Right atrium auricular region (tissue), 2 donors: ENCODE measurements around the gene LAMP2. TPM values are rescaled to one million over a fixed set of nuclear protein-coding genes. Genes with fewer than 3 reads are reported as not detected.

ENCODE experiments used
- DNase-seq: peaks from one replicate; pipeline ENCODE4 v3.0.0-alpha.2; 2019; ENCODE audit warnings: low spot score
- H3K27ac ChIP-seq, 2 donors: fragments of 200-600 bp; sonication (generic); 1 replicate in 1 of 2; 2 replicates in 1 of 2; pipeline ENCODE4 v1.5.1; 2016 to 2019
- H3K27me3 ChIP-seq, 2 donors: fragments of 200-600 bp; sonication (generic); one replicate each; pipeline versions ENCODE4 v1.5.1 to v1.6.0; 2017 to 2019
- H3K36me3 ChIP-seq: fragments of 200-600 bp; sonication (generic); one replicate; pipeline ENCODE4 v1.5.1; 2016
- H3K4me1 ChIP-seq, 2 donors: fragments of 200-600 bp; sonication (generic); one replicate each; pipeline versions ENCODE4 v1.5.1 to v1.6.0; 2017 to 2019
- H3K4me3 ChIP-seq, 2 donors: fragments of 200-600 bp; sonication (generic); 1 replicate in 1 of 2; 2 replicates in 1 of 2; pipeline ENCODE4 v1.5.1; 2017 to 2019; ENCODE audit warnings: mild to moderate bottlenecking in 1 of 2, moderate library complexity in 1 of 2
- H3K9me3 ChIP-seq, 2 donors: fragments of 200-600 bp; sonication (generic); one replicate each; pipeline ENCODE4 v1.5.1; 2019
- total RNA-seq, 2 donors: library from RNA; depleted of rRNA; stranded (reverse); fragments of >200 nt; gene quantifications; one replicate each; pipeline ENCODE4 v1.1.0, GENCODE V29; 2016
- TF ChIP-seq, protein P1 (sequence below), 2 donors: fragments of 200-600 bp; sonication (generic); IDR thresholded peaks; one replicate each; pipeline ENCODE4 v1.5.1; 2019; ENCODE audit warnings: antibody characterized with exemption in 2 of 2

The LAMP2 gene
- total RNA-seq, 2 donors from 2014 or later = 65.0 to 77.2 TPM

DNA sequence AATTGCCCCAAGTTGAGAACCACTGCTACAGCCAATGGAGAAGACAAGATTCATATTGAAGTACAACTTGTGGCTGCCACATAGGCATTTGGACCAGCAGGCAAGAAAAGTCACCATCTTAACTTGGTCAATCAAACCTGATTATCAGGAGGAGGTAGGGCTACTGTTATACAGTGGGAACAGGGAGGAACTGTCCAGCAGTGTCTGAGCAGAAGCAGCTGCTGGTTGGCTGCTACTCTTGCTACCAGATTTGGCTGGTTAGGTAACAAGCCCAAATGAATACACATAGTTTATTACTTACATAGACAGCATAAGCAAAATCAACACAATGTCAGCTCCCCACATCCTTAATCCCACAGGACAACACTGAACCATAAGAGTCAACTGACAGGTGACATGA lies 67.8 kb downstream of the LAMP2 start:
- no peaks in the 10 kb centered on the region for H3K27me3 ChIP-seq

DNA sequence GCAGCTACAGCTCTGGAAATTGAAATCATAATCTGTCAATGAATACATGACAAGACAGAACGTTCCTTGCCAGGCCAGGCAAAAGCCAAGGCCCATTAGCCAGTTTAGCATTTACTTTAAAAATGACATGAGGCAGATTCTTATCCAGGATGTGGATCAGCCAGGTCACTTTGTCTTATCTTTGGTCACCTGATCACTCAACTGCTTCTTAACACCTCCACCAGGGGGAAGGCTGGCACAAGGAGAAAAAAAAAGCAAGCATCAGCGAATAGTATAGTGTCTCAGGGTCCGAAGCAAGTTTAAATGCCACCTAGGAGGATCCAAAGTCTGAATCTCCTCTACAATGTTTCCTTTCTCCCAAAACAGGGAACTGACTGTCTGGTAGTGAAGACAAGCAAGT lies 88.4 kb downstream of the LAMP2 start:
- TF ChIP-seq, protein P1, sequence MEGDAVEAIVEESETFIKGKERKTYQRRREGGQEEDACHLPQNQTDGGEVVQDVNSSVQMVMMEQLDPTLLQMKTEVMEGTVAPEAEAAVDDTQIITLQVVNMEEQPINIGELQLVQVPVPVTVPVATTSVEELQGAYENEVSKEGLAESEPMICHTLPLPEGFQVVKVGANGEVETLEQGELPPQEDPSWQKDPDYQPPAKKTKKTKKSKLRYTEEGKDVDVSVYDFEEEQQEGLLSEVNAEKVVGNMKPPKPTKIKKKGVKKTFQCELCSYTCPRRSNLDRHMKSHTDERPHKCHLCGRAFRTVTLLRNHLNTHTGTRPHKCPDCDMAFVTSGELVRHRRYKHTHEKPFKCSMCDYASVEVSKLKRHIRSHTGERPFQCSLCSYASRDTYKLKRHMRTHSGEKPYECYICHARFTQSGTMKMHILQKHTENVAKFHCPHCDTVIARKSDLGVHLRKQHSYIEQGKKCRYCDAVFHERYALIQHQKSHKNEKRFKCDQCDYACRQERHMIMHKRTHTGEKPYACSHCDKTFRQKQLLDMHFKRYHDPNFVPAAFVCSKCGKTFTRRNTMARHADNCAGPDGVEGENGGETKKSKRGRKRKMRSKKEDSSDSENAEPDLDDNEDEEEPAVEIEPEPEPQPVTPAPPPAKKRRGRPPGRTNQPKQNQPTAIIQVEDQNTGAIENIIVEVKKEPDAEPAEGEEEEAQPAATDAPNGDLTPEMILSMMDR (IDR thresholded peaks at IDR 0.05) = no peak
- no peak overlapping the region for H3K27ac ChIP-seq

More for the DNA sequence above, 67.8 kb downstream of the LAMP2 start:
- Histone ChIP-seq H3K4me3 (no peak overlapping the region), H3K27ac (no peak overlapping the region), H3K9me3 (no peaks in the 10 kb centered on the region), H3K4me1 (no peaks in the 10 kb centered on the region), H3K36me3 (no peaks in the 10 kb centered on the region)
- TF ChIP-seq, protein P1 (IDR thresholded peaks at IDR 0.05) = no peak
- DNase-seq = no peak

DNA sequence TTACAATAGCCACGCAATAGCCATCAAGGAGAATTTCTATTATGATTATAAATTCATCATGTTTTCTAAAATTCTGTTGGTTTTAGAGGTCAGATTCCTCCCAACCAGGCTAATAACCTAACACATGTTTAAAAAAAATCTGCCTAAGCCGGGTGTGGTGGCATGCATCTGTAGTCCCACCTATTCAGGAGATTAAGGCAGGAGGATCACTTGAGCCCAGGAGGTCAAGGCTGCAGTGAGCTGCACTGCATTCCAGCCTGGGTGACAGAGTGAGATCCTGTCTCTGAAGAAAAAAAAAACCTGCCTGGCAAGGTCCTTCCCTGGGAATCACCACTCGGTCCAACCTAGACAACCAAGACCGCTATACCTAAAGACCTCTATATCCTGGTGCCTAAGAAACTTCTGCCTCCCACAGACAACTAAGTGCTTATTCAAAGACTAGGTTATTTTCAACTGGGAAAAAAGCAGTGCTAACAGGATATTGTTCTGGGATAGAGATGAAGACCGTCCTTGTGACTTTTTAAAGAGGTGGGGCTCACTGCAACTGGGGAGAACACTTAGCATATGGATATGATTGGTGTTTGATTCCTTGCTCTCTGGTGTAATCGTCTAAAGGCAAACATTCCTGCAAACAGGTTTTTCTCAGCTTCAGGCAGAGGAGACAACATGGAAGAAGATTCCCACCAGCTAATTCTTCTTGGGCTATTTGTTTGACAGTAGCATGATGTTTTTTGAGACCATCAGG lies 89.0 kb downstream of the LAMP2 start:
- no peak for DNase-seq
- TF ChIP-seq, protein P1 (IDR thresholded peaks at IDR 0.05) = no peak
- Histone ChIP-seq H3K36me3 (no peaks in the 10 kb centered on the region), H3K27ac (no peak overlapping the region), H3K4me1 (no peaks in the 10 kb centered on the region), H3K4me3 (no peak overlapping the region), H3K27me3 (no peaks in the 10 kb centered on the region), H3K9me3 (no peaks in the 10 kb centered on the region)

More for the DNA sequence above, 88.4 kb downstream of the LAMP2 start:
- DNase-seq = no peak
- H3K27me3 ChIP-seq = no peaks in the 10 kb centered on the region
- no peaks in the 10 kb centered on the region for H3K4me1 ChIP-seq
- H3K4me3 ChIP-seq = no peak overlapping the region
- H3K36me3 ChIP-seq = no peaks in the 10 kb centered on the region
- H3K9me3 ChIP-seq = no peaks in the 10 kb centered on the region

DNA sequence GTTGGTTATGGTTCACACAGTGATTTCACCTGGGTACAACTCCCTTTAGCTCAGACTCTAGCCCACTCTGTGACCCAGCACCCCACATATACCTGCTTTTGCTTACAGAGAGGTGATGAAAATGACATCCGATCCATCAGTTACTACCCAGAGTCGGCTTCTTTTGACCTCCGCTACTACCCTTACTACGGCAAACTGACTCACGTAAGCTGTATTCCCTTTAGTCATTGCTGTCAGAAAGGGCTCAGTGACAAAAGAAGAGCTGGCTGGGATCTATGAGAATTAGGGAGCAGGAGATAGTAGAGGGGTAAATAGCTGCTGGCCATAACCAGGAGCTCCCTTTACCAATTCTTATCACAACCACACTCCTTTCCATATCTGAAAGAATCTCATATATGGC lies 90.5 kb downstream of the LAMP2 start:
- H3K27ac ChIP-seq = no peak overlapping the region
- H3K27me3 ChIP-seq = no peaks in the 10 kb centered on the region
- no peaks in the 10 kb centered on the region for H3K4me1 ChIP-seq
- no peaks in the 10 kb centered on the region for H3K9me3 ChIP-seq
- H3K36me3 ChIP-seq = no peaks in the 10 kb centered on the region
- no peak overlapping the region for H3K4me3 ChIP-seq
- TF ChIP-seq, protein P1 (IDR thresholded peaks at IDR 0.05) = no peak
- no peak for DNase-seq

Other genes starting within 250 kb of the LAMP2 start
- 1 to 10 TPM; 6.0 to 6.3 TPM for gene ZBTB33, start 218.5 kb downstream of the LAMP2 start, total RNA-seq
- gene TMEM255A, start 157.8 kb downstream of the LAMP2 start, total RNA-seq = under 1 TPM; 0.70 to 0.79 TPM
- 1 to 10 TPM in 1 of 2 donors, under 1 TPM in 1; 0.90 to 1.4 TPM for gene ATP1B4, start 107.2 kb downstream of the LAMP2 start, total RNA-seq
- 10 to 100 TPM; 19.1 to 19.6 TPM for gene CUL4B, start 91.7 kb upstream of the LAMP2 start, total RNA-seq
- gene MCTS1, start 134.8 kb upstream of the LAMP2 start, total RNA-seq = 10 to 100 TPM; 17.2 to 25.3 TPM
- 10 to 100 TPM; 24.0 to 31.4 TPM for gene C1GALT1C1, start 160.8 kb upstream of the LAMP2 start, total RNA-seq